RCC 7860 (cell line): Measurements from ENCODE around the gene GON4L.
"Not testable (repeated sequence)": the region's sequence is repeated elsewhere in the genome, so short reads cannot be mapped to it uniquely, and the experiment has no call there.

Experiments used
- DNase-seq: peaks from one replicate; pipeline ENCODE4 v3.0.0-alpha.2; 2015; ENCODE audit warnings: low spot score
- FAIRE-seq: peaks from 2 replicates; lab custom pipeline; 2012; peaks lifted over from hg19 to GRCh38; lab: Jason Lieb, UNC

The GON4L gene

GRCh38 chr1:155759966-155760630 lies 96.9 kb downstream of the GON4L start:
- DNase-seq, result no peak
- no peak for FAIRE-seq

- DNase-seq, FAIRE-seq: not testable (repeated sequence)
Observed at GRCh38 chr1:155759017-155759416, 98.0 kb downstream of the GON4L start.

- not testable (repeated sequence) for DNase-seq, FAIRE-seq
Observed at GRCh38 chr1:155748141-155748540, 108.9 kb downstream of the GON4L start.

- not testable (repeated sequence) for DNase-seq, FAIRE-seq
Observed at GRCh38 chr1:155747586-155747985, 109.4 kb downstream of the GON4L start.

GRCh38 chr1:155745284-155746228 lies 111.5 kb downstream of the GON4L start:
- peak; percentile 96 for DNase-seq
- FAIRE-seq, result peak; percentile 28

- DNase-seq, result no peak
- FAIRE-seq, result no peak
Observed at GRCh38 chr1:155744711-155745283, 112.2 kb downstream of the GON4L start.

GRCh38 chr1:155741908-155742307 lies 115.1 kb downstream of the GON4L start:
- DNase-seq (no peak), FAIRE-seq (no peak)

- FAIRE-seq (no peak), DNase-seq (no peak)
Observed at GRCh38 chr1:155740995-155741394, 116.0 kb downstream of the GON4L start.

GRCh38 chr1:155729031-155729898 lies 127.7 kb downstream of the GON4L start:
- no peak for FAIRE-seq
- peak; percentile 35 for DNase-seq

- no peak for DNase-seq
- FAIRE-seq, result no peak
Observed at GRCh38 chr1:155725142-155725541, 131.9 kb downstream of the GON4L start.

- DNase-seq, result no peak
- no peak for FAIRE-seq
Observed at GRCh38 chr1:155719703-155720102, 137.3 kb downstream of the GON4L start.

- not testable (repeated sequence) for DNase-seq, FAIRE-seq
Observed at GRCh38 chr1:155718524-155719115, 138.4 kb downstream of the GON4L start.

- no peak for DNase-seq
- FAIRE-seq, result no peak
Observed at GRCh38 chr1:155717041-155717440, 140.0 kb downstream of the GON4L start.

- DNase-seq (no peak), FAIRE-seq (no peak)
Observed at GRCh38 chr1:155715777-155716176, 141.2 kb downstream of the GON4L start.

GRCh38 chr1:155715056-155715455 lies 142.0 kb downstream of the GON4L start:
- FAIRE-seq, result not testable (repeated sequence)

GRCh38 chr1:155713075-155713474 lies 143.9 kb downstream of the GON4L start:
- FAIRE-seq, result no peak

More at GRCh38 chr1:155715056-155715455, 142.0 kb downstream of the GON4L start:
- DNase-seq, result not testable (repeated sequence)

GRCh38 chr1:155712636-155713035 lies 144.4 kb downstream of the GON4L start:
- not testable (repeated sequence) for DNase-seq, FAIRE-seq

More at GRCh38 chr1:155713075-155713474, 143.9 kb downstream of the GON4L start:
- DNase-seq, result no peak

GRCh38 chr1:155711457-155711856 lies 145.6 kb downstream of the GON4L start:
- not testable (repeated sequence) for FAIRE-seq, DNase-seq

GRCh38 chr1:155709391-155709790 lies 147.6 kb downstream of the GON4L start:
- DNase-seq (no peak), FAIRE-seq (no peak)

- DNase-seq (peak; percentile 31), FAIRE-seq (no peak)
Observed at GRCh38 chr1:155706139-155706538, 150.9 kb downstream of the GON4L start.
